ENCODE measurements around the gene MBTPS2. TPM values are rescaled to one million over a fixed set of nuclear protein-coding genes. Genes with fewer than 3 reads are reported as not detected.
A peak's percentile ranks its signal among the peaks of the same experiment; 100 is the strongest.

MBTPS2 gene
- total and polyA plus RNA-seq, 9 of the 15 experiments (the other 6 are each of a cell fraction or from before 2014, with no cell fraction given): 2.3 to 18.7 (median 4.0) TPM

GRCh38 chrX:21839334-21840192, at the start of gene MBTPS2 (continued):
- TF ChIP-seq MAFF (IDR thresholded peaks at IDR 0.05; ENCODE audit: low read length): no peak
- TF ChIP-seq NCOA1 (IDR thresholded peaks at IDR 0.05; ENCODE audit: low read depth): peak; percentile 96
- no peak for TF ChIP-seq HIVEP1 (CRISPR knock-in tag; IDR thresholded peaks at IDR 0.05)
- no peak for TF ChIP-seq ZBTB17 (CRISPR knock-in tag; IDR thresholded peaks at IDR 0.05)
- peak; percentile 25; the same call in 1 of the 2 replicates for TF ChIP-seq L3MBTL2 (IDR thresholded peaks at IDR 0.05)
- TF ChIP-seq DDX20 (tag; IDR thresholded peaks at IDR 0.05; ENCODE audit: low read depth): no peak
- TF ChIP-seq PHB2 (IDR thresholded peaks at IDR 0.05; ENCODE audit: low read depth): no peak
- TF ChIP-seq C11orf30 (IDR thresholded peaks at IDR 0.05; ENCODE audit: low read depth): peak; percentile 88
- no peak for TF ChIP-seq RBM17 (IDR thresholded peaks at IDR 0.05; ENCODE audit: borderline replicate concordance, low read depth, low read length)
- TF ChIP-seq FOXK1 (CRISPR knock-in tag; IDR thresholded peaks at IDR 0.05; ENCODE audit: borderline replicate concordance): 0 out of 2 replicates have a peak, but pooled peaks have one; percentile 70
- TF ChIP-seq SREBF1 (IDR thresholded peaks at IDR 0.05; ENCODE audit: borderline replicate concordance, low read depth, low read length): no peak
- TF ChIP-seq ZNF507 (tag; conservative IDR thresholded peaks at IDR 0.05): no peak
- TF ChIP-seq BDP1 (IDR thresholded peaks at IDR 0.05; ENCODE audit: insufficient read depth, insufficient read length): no peak
- no peak for TF ChIP-seq SNIP1 (IDR thresholded peaks at IDR 0.05; ENCODE audit: low read depth)
- TF ChIP-seq, protein P1, sequence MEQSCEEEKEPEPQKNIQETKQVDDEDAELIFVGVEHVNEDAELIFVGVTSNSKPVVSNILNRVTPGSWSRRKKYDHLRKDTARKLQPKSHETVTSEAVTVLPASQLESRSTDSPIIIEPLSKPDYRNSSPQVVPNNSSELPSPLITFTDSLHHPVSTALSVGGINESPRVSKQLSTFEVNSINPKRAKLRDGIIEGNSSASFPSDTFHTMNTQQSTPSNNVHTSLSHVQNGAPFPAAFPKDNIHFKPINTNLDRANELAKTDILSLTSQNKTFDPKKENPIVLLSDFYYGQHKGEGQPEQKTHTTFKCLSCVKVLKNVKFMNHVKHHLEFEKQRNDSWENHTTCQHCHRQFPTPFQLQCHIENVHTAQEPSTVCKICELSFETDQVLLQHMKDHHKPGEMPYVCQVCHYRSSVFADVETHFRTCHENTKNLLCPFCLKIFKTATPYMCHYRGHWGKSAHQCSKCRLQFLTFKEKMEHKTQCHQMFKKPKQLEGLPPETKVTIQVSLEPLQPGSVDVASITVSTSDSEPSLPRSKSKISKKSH (CRISPR knock-in tag; IDR thresholded peaks at IDR 0.05): no peak
- TF ChIP-seq, protein P2, sequence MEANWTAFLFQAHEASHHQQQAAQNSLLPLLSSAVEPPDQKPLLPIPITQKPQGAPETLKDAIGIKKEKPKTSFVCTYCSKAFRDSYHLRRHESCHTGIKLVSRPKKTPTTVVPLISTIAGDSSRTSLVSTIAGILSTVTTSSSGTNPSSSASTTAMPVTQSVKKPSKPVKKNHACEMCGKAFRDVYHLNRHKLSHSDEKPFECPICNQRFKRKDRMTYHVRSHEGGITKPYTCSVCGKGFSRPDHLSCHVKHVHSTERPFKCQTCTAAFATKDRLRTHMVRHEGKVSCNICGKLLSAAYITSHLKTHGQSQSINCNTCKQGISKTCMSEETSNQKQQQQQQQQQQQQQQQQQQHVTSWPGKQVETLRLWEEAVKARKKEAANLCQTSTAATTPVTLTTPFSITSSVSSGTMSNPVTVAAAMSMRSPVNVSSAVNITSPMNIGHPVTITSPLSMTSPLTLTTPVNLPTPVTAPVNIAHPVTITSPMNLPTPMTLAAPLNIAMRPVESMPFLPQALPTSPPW (CRISPR knock-in tag; IDR thresholded peaks at IDR 0.05): no peak
- TF ChIP-seq TCFL5 (CRISPR knock-in tag; conservative IDR thresholded peaks at IDR 0.05): no peak
- no peak for TF ChIP-seq ZNF274 (IDR thresholded peaks at IDR 0.05; ENCODE audit: borderline replicate concordance, low read depth, low read length)
- TF ChIP-seq NR1H2 (CRISPR knock-in tag; IDR thresholded peaks at IDR 0.05): no peak
- no peak for TF ChIP-seq PURB (CRISPR knock-in tag; IDR thresholded peaks at IDR 0.05; ENCODE audit: low read depth)
- TF ChIP-seq EZH2 (IDR thresholded peaks at IDR 0.05; ENCODE audit: borderline replicate concordance, low read depth, low read length): no peak
- TF ChIP-seq YBX1 (IDR thresholded peaks at IDR 0.05): no peak
- peak; percentile 46 to 76; a peak in 2 of 4 replicates for TF ChIP-seq MNT (conservative IDR thresholded peaks at IDR 0.05)
- TF ChIP-seq ZNF408 (CRISPR knock-in tag; IDR thresholded peaks at IDR 0.05; ENCODE audit: low read depth): no peak
- TF ChIP-seq TAF1 (IDR thresholded peaks at IDR 0.05; ENCODE audit: control insufficient read depth, extremely low read depth, insufficient read depth, low read length, severe bottlenecking): peak; percentile 99
- TF ChIP-seq ZNF830 (CRISPR knock-in tag; IDR thresholded peaks at IDR 0.05): no peak

Data from K562 (cell line).